Measurements from ENCODE around the gene BEND3. TPM values are rescaled to one million over a fixed set of nuclear protein-coding genes. Genes with fewer than 3 reads are reported as not detected.

BEND3 gene
- total RNA-seq, 6 donors from 2014 or later: 2.1 to 5.8 (median 3.1) TPM

DNA sequence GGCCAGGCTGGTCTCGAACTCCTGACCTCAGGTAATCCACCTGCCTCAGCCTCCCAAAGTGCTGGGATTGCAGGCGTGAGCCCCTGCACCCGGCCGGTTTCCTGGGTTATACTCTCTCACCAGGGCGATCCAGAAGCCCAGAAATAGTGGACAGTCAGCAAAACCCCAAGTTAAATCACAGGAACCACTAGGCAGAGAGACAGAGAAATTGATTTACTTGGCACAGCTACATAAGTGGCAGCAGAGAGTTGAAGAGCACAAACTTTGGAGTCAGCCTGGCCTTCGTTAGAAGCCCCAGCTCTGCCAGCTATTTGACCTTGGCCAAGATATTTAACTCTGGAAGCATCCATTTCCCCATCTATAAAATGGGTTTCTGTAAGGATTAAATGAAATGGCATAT lies 54.6 kb downstream of the BEND3 start:
- Histone ChIP-seq H3K9me3 (no peaks in the 10 kb centered on the region), H3K36me3 (no peaks in the 10 kb centered on the region), H3K4me1 (peaks cover 8 to 10% (median 9%) of the 10 kb centered on the region in 4 donors), H3K4me3 (no peak overlapping the region), H3K27ac (no peak overlapping the region), H3K27me3 (no peaks in the 10 kb centered on the region)
- no peak for ATAC-seq (ENCODE audit: low FRiP score in 2 of 2)
- WGBS, 2 donors: 85 to 96% methylated on average over 6 of the region's 6 CpGs
- TF ChIP-seq POLR2AphosphoS5 (IDR thresholded peaks at IDR 0.05) (no peak), POLR2A (IDR thresholded peaks at IDR 0.05) (no peak), EP300 (IDR thresholded peaks at IDR 0.05) (no peak)
- TF ChIP-seq, protein P1, sequence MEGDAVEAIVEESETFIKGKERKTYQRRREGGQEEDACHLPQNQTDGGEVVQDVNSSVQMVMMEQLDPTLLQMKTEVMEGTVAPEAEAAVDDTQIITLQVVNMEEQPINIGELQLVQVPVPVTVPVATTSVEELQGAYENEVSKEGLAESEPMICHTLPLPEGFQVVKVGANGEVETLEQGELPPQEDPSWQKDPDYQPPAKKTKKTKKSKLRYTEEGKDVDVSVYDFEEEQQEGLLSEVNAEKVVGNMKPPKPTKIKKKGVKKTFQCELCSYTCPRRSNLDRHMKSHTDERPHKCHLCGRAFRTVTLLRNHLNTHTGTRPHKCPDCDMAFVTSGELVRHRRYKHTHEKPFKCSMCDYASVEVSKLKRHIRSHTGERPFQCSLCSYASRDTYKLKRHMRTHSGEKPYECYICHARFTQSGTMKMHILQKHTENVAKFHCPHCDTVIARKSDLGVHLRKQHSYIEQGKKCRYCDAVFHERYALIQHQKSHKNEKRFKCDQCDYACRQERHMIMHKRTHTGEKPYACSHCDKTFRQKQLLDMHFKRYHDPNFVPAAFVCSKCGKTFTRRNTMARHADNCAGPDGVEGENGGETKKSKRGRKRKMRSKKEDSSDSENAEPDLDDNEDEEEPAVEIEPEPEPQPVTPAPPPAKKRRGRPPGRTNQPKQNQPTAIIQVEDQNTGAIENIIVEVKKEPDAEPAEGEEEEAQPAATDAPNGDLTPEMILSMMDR (IDR thresholded peaks at IDR 0.05): no peak
- DNase-seq: no peak

DNA sequence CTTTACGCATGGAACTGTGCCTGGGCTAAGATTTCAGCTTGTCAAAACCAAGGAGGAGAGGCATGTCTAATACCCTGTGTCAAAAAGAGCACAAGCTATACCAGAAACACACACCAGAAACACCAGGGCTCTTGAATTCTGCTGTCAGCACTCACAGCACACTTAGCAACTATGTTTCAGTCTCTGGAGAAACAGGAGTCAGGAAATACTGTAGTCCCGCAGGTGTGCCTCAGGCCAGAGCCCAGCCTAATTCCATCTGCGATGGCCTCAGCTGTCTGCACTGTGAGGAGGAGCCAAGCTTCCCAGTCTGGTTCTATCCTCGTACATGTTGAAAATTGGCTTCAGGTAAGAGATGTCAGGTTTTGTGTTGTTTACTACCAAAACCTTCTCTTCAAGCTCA lies 55.7 kb downstream of the BEND3 start:
- TF ChIP-seq EP300 (IDR thresholded peaks at IDR 0.05) (no peak), POLR2A (IDR thresholded peaks at IDR 0.05) (no peak), POLR2AphosphoS5 (IDR thresholded peaks at IDR 0.05) (no peak)
- TF ChIP-seq, protein P1 (IDR thresholded peaks at IDR 0.05): no peak
- no peak for DNase-seq
- 87 to 95% methylated on average over 4 of the region's 4 CpGs for whole genome bisulfite sequencing, 2 donors
- Histone ChIP-seq H3K4me3 (no peak overlapping the region), H3K27me3 (no peaks in the 10 kb centered on the region), H3K9me3 (no peaks in the 10 kb centered on the region), H3K36me3 (no peaks in the 10 kb centered on the region), H3K4me1 (peaks cover 3 to 6% (median 3%) of the 10 kb centered on the region in 4 donors), H3K27ac (no peak overlapping the region)
- ATAC-seq (ENCODE audit: low FRiP score in 2 of 2): no peak

DNA sequence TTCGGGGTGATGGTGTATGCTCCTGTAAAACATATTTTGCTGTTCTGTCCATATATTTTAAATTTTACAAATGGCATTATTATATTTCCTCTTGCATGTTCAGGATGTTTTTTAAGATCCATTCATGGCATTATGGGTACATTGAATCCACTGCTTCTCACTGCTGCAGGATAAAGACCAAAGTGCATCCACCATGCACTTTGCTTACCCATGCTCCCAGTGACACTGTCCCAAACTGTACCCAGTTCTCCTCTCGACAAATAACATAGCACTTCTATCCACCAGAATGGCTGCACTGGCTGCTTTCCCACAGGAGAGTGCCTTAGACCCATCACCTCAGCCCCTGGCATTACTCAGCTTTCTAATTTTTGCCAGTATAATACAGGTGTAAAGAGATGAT lies 57.6 kb downstream of the BEND3 start:
- Histone ChIP-seq H3K27ac (no peak overlapping the region), H3K4me3 (no peak overlapping the region), H3K36me3 (no peaks in the 10 kb centered on the region), H3K27me3 (no peaks in the 10 kb centered on the region), H3K9me3 (no peaks in the 10 kb centered on the region), H3K4me1 (peaks cover 0 to 3% (median 0%) of the 10 kb centered on the region in 4 donors)
- ATAC-seq (ENCODE audit: low FRiP score in 2 of 2) (no peak), DNase-seq (no peak)
- no peak for TF ChIP-seq EP300 (IDR thresholded peaks at IDR 0.05)
- no peak for TF ChIP-seq POLR2A (IDR thresholded peaks at IDR 0.05)
- no peak for TF ChIP-seq POLR2AphosphoS5 (IDR thresholded peaks at IDR 0.05)
- TF ChIP-seq, protein P1 (IDR thresholded peaks at IDR 0.05): no peak
- WGBS, 2 donors: 61 to 92% methylated on average over 2 of the region's 2 CpGs

DNA sequence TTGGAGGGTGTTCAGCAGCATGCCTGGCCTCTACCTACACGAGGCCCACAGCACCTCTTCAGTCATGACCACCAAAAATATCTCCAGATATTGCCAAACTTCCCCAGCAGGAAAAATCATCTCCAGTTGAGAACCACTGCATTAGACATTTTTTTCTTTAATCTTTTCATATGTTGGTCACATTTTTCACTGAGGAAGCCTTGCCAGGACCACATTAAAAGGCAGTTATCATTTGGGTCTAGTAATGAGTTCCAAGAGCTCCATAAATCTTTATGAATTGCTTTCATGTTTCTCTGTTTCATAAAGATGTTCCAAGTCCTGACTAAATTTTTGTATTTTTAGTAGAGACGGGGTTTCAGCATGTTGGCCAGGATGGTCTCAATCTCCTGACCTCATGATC lies 58.5 kb downstream of the BEND3 start:
- H3K27me3 ChIP-seq: no peaks in the 10 kb centered on the region
- H3K9me3 ChIP-seq: no peaks in the 10 kb centered on the region
- peaks cover 0 to 3% (median 0%) of the 10 kb centered on the region in 4 donors for H3K4me1 ChIP-seq
- H3K36me3 ChIP-seq: peaks cover 0 to 4% (median 1%) of the 10 kb centered on the region in 4 donors
- H3K27ac ChIP-seq: no peak overlapping the region
- WGBS, 2 donors: 74 to 79% methylated on average over 2 of the region's 2 CpGs
- ATAC-seq (ENCODE audit: low FRiP score in 2 of 2) (no peak), DNase-seq (no peak)
- no peak for TF ChIP-seq POLR2AphosphoS5 (IDR thresholded peaks at IDR 0.05)
- TF ChIP-seq POLR2A (IDR thresholded peaks at IDR 0.05): no peak
- TF ChIP-seq EP300 (IDR thresholded peaks at IDR 0.05): no peak
- TF ChIP-seq, protein P1 (IDR thresholded peaks at IDR 0.05): no peak
- H3K4me3 ChIP-seq: no peak overlapping the region

DNA sequence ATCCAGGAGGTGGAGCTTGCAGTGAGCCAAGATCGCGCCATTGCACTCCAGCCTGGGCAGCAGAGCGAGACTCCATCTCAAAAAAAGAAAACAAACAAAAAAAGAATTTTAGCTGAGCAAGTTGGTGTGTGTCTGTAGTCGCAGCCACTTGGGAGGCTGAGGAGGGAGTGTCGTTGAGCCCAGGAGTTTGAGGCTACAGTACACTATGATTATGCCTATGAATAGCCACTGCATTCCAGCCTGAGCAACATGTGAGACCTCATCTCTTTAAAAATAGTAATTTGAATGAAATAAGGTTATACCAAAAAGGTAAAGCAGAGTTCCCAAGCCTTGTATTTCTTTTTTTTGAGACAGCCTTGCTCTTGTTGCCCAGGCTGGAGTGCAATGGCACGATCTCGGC lies 67.5 kb downstream of the BEND3 start:
- Histone ChIP-seq H3K36me3 (peaks cover 0 to 57% (median 8%) of the 10 kb centered on the region in 4 donors), H3K9me3 (no peaks in the 10 kb centered on the region), H3K27me3 (no peaks in the 10 kb centered on the region), H3K4me1 (no peaks in the 10 kb centered on the region), H3K27ac (no peak overlapping the region), H3K4me3 (no peak overlapping the region)
- WGBS, 2 donors: 98 to 99% methylated on average over 7 of the region's 7 CpGs
- TF ChIP-seq EP300 (IDR thresholded peaks at IDR 0.05): no peak
- TF ChIP-seq POLR2AphosphoS5 (IDR thresholded peaks at IDR 0.05): no peak
- TF ChIP-seq POLR2A (IDR thresholded peaks at IDR 0.05): no peak
- TF ChIP-seq, protein P1 (IDR thresholded peaks at IDR 0.05): no peak
- DNase-seq (no peak), ATAC-seq (ENCODE audit: low FRiP score in 2 of 2) (no peak)

Data from upper lobe of left lung (tissue), 6 donors.